BJ (cell line): Measurements from ENCODE around the gene HMCN1. TPM values are rescaled to one million over a fixed set of nuclear protein-coding genes. Genes with fewer than 3 reads are reported as not detected.

Source experiments
- CTCF ChIA-PET: fragments of 350-600 bp; formaldehyde crosslinking; extraction: SDS; loops from one replicate; lab custom pipeline; 2021; ENCODE audit warnings: antibody characterized with exemption, inconsistent platforms; lab: Yijun Ruan, JAX
- POLR2A ChIA-PET: fragments of 300-600 bp; sonication (Branson Sonifier 250); formaldehyde crosslinking; extraction: SDS; loops from one replicate; lab custom pipeline; 2021; ENCODE audit warnings: antibody characterized with exemption; lab: Charles Lee
- DNase-seq: peaks from one replicate; pipeline ENCODE4 v3.0.0-alpha.2; 2011; ENCODE audit warnings: low read depth
- H3K27me3 ChIP-seq: 2 replicates; pipeline ENCODE4 v1.6.0; 2011; ENCODE audit warnings: low read length; ENCODE audit not compliant: control insufficient read depth, insufficient read depth
- H3K36me3 ChIP-seq: 2 replicates; pipeline ENCODE4 v1.5.1; 2011; ENCODE audit warnings: low read length; ENCODE audit not compliant: control insufficient read depth, insufficient read depth
- H3K4me3 ChIP-seq: 2 replicates; pipeline ENCODE4 v1.5.1; 2011; ENCODE audit warnings: low read depth, mild to moderate bottlenecking, control low read depth, low read length
- CTCF ChIP-seq: IDR thresholded peaks from 2 replicates; pipeline ENCODE4 v1.5.1; 2011; ENCODE audit warnings: low read depth, mild to moderate bottlenecking, control low read depth, inconsistent platforms, low read length, moderate library complexity; ENCODE audit not compliant: insufficient read depth
- polyA plus RNA-seq: library from polyadenylated mRNA; depleted of rRNA; stranded (reverse); fragments of >200 nt; gene quantifications from 2 replicates; pipeline ENCODE4 v1.2.3, GENCODE V29; 2011

HMCN1 gene
- polyA plus RNA-seq, 1 experiment, result 13.3 TPM

GRCh38 chr1:186059311-186059710 lies 325.1 kb downstream of the HMCN1 start:
- no peaks in the 10 kb centered on the region for H3K27me3 ChIP-seq
- DNase-seq, result peak; percentile 24
- no peak overlapping the region for H3K4me3 ChIP-seq
- H3K36me3 ChIP-seq, result no peaks in the 10 kb centered on the region
- ChIA-PET POLR2A (no interaction called here), CTCF (interaction anchor here (0.7 kb wide), 1 partner anchor 20 kb away, joined by 3 read pairs; no protein-coding TSS in a partner anchor)
- TF ChIP-seq CTCF, result no peak

GRCh38 chr1:186059752-186060151 lies 325.6 kb downstream of the HMCN1 start:
- no peaks in the 10 kb centered on the region for H3K27me3 ChIP-seq
- CTCF ChIA-PET, result no interaction called here
- DNase-seq, result no peak
- no peak for TF ChIP-seq CTCF
- POLR2A ChIA-PET, result no interaction called here
- H3K36me3 ChIP-seq, result no peaks in the 10 kb centered on the region
- H3K4me3 ChIP-seq, result no peak overlapping the region

GRCh38 chr1:186060226-186060625 lies 326.0 kb downstream of the HMCN1 start:
- no peaks in the 10 kb centered on the region for H3K27me3 ChIP-seq
- no peaks in the 10 kb centered on the region for H3K36me3 ChIP-seq
- POLR2A ChIA-PET, result no interaction called here
- no peak for DNase-seq
- CTCF ChIA-PET, result no interaction called here
- TF ChIP-seq CTCF, result no peak
- no peak overlapping the region for H3K4me3 ChIP-seq

GRCh38 chr1:186063091-186063657 lies 329.0 kb downstream of the HMCN1 start:
- H3K4me3 ChIP-seq, result no peak overlapping the region
- ChIA-PET POLR2A (no interaction called here), CTCF (no interaction called here)
- no peaks in the 10 kb centered on the region for H3K36me3 ChIP-seq
- H3K27me3 ChIP-seq, result no peaks in the 10 kb centered on the region
- no peak for TF ChIP-seq CTCF
- DNase-seq, result no peak

- Histone ChIP-seq H3K4me3 (no peak overlapping the region), H3K36me3 (no peaks in the 10 kb centered on the region), H3K27me3 (no peaks in the 10 kb centered on the region)
- POLR2A ChIA-PET, result no interaction called here
- DNase-seq, result no peak
- CTCF ChIA-PET, result no interaction called here
- no peak for TF ChIP-seq CTCF
Observed at GRCh38 chr1:186066411-186066810, 332.2 kb downstream of the HMCN1 start.
